Trophoblast cell (in vitro differentiated cells and primary cell): Measurements from ENCODE around the gene VTI1A.
"Not testable (repeated sequence)": the region's sequence is repeated elsewhere in the genome, so short reads cannot be mapped to it uniquely, and the experiment has no call there.

Source experiments
- DNase-seq, 2 donors: peaks; one replicate each; pipeline ENCODE4 v3.0.0-alpha.2; 2016
- H2AFZ ChIP-seq: 2 replicates; pipeline ENCODE4 v1.6.1; 2013; ENCODE audit warnings: low read length, moderate library complexity, mild to moderate bottlenecking; ENCODE audit not compliant: insufficient read depth, poor library complexity
- H2AK5ac ChIP-seq: 2 replicates; pipeline ENCODE4 v1.6.1; 2013; ENCODE audit warnings: mild to moderate bottlenecking, low read length
- H2BK120ac ChIP-seq: 2 replicates; pipeline ENCODE4 v1.6.1; 2013; ENCODE audit warnings: low read length, mild to moderate bottlenecking, moderate library complexity; ENCODE audit not compliant: insufficient read depth, poor library complexity
- H2BK12ac ChIP-seq: 2 replicates; pipeline ENCODE4 v1.6.1; 2013; ENCODE audit warnings: mild to moderate bottlenecking, low read length, moderate library complexity
- H2BK5ac ChIP-seq: 2 replicates; pipeline ENCODE4 v1.6.1; 2013; ENCODE audit warnings: low read length, low read depth, moderate library complexity, mild to moderate bottlenecking; ENCODE audit not compliant: poor library complexity
- H3K14ac ChIP-seq: 2 replicates; pipeline ENCODE4 v1.6.1; 2013; ENCODE audit warnings: mild to moderate bottlenecking, low read length
- H3K18ac ChIP-seq: 2 replicates; pipeline ENCODE4 v1.6.1; 2013; ENCODE audit warnings: mild to moderate bottlenecking, low read length
- H3K23ac ChIP-seq: 2 replicates; pipeline ENCODE4 v1.6.1; 2013; ENCODE audit warnings: low read length
- H3K27ac ChIP-seq: 2 replicates; pipeline ENCODE4 v1.5.1; 2013; ENCODE audit warnings: low read depth, mild to moderate bottlenecking, inconsistent platforms, low read length, moderate library complexity
- H3K27me3 ChIP-seq: 2 replicates; pipeline ENCODE4 v1.6.1; 2013; ENCODE audit warnings: inconsistent platforms, mild to moderate bottlenecking, low read length, moderate library complexity; ENCODE audit not compliant: insufficient read depth
- H3K36me3 ChIP-seq, 2 experiments: 1 replicate in 1 of 2; 2 replicates in 1 of 2; pipeline ENCODE4 v1.6.1; 2013; ENCODE audit warnings: low read length in 2 of 2, mild to moderate bottlenecking in 2 of 2, moderate library complexity in 1 of 2; ENCODE audit not compliant: insufficient read depth in 2 of 2, control insufficient read depth in 1 of 2
- H3K4ac ChIP-seq: 2 replicates; pipeline ENCODE4 v1.6.1; 2013; ENCODE audit warnings: low read depth, mild to moderate bottlenecking, low read length, moderate library complexity
- H3K4me1 ChIP-seq, 2 experiments: 1 replicate in 1 of 2; 2 replicates in 1 of 2; pipeline ENCODE4 v1.6.1; 2013; ENCODE audit warnings: low read length in 2 of 2, mild to moderate bottlenecking in 2 of 2, moderate library complexity in 1 of 2; ENCODE audit not compliant: insufficient read depth in 2 of 2, control insufficient read depth in 1 of 2
- H3K4me2 ChIP-seq: 2 replicates; pipeline ENCODE4 v1.6.1; 2013; ENCODE audit warnings: inconsistent platforms, mild to moderate bottlenecking, low read length, moderate library complexity
- H3K4me3 ChIP-seq: 2 replicates; pipeline ENCODE4 v1.5.1; 2013; ENCODE audit warnings: mild to moderate bottlenecking, low read depth, low read length, inconsistent platforms
- H3K79me1 ChIP-seq: one replicate; pipeline ENCODE4 v1.6.1; 2013; ENCODE audit warnings: low read length
- H3K79me2 ChIP-seq: 2 replicates; pipeline ENCODE4 v1.6.1; 2013; ENCODE audit warnings: low read length, mild to moderate bottlenecking; ENCODE audit not compliant: control insufficient read depth, insufficient read depth, poor library complexity
- H3K9ac ChIP-seq: 2 replicates; pipeline ENCODE4 v1.6.1; 2013; ENCODE audit warnings: mild to moderate bottlenecking, low read length
- H3K9me3 ChIP-seq: 2 replicates; pipeline ENCODE4 v1.6.1; 2013; ENCODE audit warnings: low read depth, mild to moderate bottlenecking, control low read depth, inconsistent platforms, low read length; ENCODE audit not compliant: insufficient read depth
- H4K12ac ChIP-seq: 2 replicates; pipeline ENCODE4 v1.6.1; 2013; ENCODE audit warnings: low read depth, mild to moderate bottlenecking, low read length, moderate library complexity
- H4K8ac ChIP-seq: 2 replicates; pipeline ENCODE4 v1.6.1; 2013; ENCODE audit warnings: low read depth, mild to moderate bottlenecking, low read length, moderate library complexity
- H4K91ac ChIP-seq: one replicate; pipeline ENCODE4 v1.6.1; 2013; ENCODE audit warnings: low read depth, mild to moderate bottlenecking, low read length, moderate library complexity
- WGBS: extraction: QIAGEN DNeasy Blood & Tissue Kit; methylation state at CpG from one replicate; pipeline ENCODE4 v1.1.7; 2013; ENCODE audit warnings: missing lambda C conversion rate; ENCODE audit not compliant: insufficient read length, insufficient coverage; ENCODE audit errors: extremely low coverage; 5-methylcytosine and 5-hydroxymethylcytosine counted together

VTI1A gene

DNA sequence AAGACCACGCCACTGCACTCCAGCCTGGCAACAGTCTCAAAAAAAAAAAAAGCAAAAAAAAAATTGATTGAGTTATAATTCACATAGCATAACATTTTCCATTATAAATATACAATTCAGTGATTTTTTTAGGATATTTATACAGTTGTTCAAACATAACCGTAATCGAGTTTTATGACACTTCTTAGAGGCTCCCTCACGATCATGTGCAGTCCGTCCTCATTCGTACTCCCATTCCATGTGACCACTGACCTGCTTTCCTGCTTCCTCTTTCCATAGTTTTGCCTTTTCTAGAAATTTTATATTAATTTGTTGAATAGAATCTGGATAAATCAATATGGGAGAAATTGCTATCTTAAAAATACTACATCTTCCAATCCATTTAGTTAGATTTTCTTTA, 45.7 kb downstream of the VTI1A start:
- Histone ChIP-seq H3K4me3 (no peak overlapping the region), H3K27me3 (no peaks in the 10 kb centered on the region), H3K23ac (no peak overlapping the region), H3K9ac (no peak overlapping the region), H2BK12ac (no peak overlapping the region), H4K8ac (no peak overlapping the region), H3K4ac (no peak overlapping the region), H3K14ac (no peak overlapping the region), H3K36me3 (no peaks in the 10 kb centered on the region), H2AFZ (no peak overlapping the region), H3K18ac (no peak overlapping the region), H3K4me1 (no peaks in the 10 kb centered on the region), H3K79me2 (peaks cover 2% of the 10 kb centered on the region), H3K4me2 (no peak overlapping the region), H4K12ac (no peak overlapping the region), H2BK5ac (no peak overlapping the region), H2BK120ac (no peak overlapping the region), H3K9me3 (no peaks in the 10 kb centered on the region), H3K79me1 (no peaks in the 10 kb centered on the region), H4K91ac (no peak overlapping the region), H3K27ac (no peak overlapping the region), H2AK5ac (no peak overlapping the region)
- WGBS: no CpG with 5 or more reads among the region's 6 CpGs
- DNase-seq: no peak

DNA sequence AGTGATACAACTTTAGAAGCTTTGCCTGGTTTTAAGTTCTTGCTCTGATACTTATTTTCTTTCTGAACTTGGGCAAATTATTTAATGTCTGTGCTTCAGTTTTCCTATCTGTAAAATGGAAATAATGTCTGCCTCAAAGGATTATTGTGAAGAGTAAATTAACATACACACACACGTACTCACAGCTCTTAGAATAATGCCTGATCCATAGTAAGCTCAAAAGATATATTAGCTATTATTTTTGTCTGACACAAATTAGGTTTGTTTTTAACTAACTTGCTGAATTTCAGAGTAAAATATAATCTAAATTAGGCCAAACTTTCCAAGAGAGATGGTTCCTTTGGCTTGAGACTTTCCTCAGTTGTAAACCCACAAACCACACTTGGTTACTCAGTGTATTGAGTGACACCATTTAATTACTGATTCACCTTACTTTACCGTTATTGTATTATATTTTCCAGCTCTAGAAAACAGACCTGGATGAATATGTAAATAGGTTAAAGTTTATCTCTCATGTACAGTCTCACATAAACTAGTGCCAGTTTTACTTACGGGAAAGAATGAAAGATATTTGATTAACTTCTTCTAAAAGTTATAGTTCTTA, 50.4 kb downstream of the VTI1A start:
- no peak overlapping the region for H3K4me3 ChIP-seq
- no peak overlapping the region for H3K4me2 ChIP-seq
- no peak overlapping the region for H3K14ac ChIP-seq
- H2BK120ac ChIP-seq: no peak overlapping the region
- H3K18ac ChIP-seq: no peak overlapping the region
- H3K27me3 ChIP-seq: no peaks in the 10 kb centered on the region
- H3K79me1 ChIP-seq: no peaks in the 10 kb centered on the region
- H3K9me3 ChIP-seq: no peaks in the 10 kb centered on the region
- H2AFZ ChIP-seq: no peak overlapping the region
- no peak overlapping the region for H3K23ac ChIP-seq
- DNase-seq: no peak
- no peaks in the 10 kb centered on the region for H3K4me1 ChIP-seq
- H4K91ac ChIP-seq: no peak overlapping the region
- no peak overlapping the region for H3K27ac ChIP-seq
- H3K79me2 ChIP-seq: no peaks in the 10 kb centered on the region
- H2AK5ac ChIP-seq: no peak overlapping the region
- H3K4ac ChIP-seq: no peak overlapping the region
- no peak overlapping the region for H4K12ac ChIP-seq
- no peak overlapping the region for H4K8ac ChIP-seq
- H3K9ac ChIP-seq: no peak overlapping the region
- H2BK12ac ChIP-seq: no peak overlapping the region
- no peak overlapping the region for H2BK5ac ChIP-seq
- no CpG with 5 or more reads among the region's 3 CpGs for WGBS
- no peaks in the 10 kb centered on the region for H3K36me3 ChIP-seq

DNA sequence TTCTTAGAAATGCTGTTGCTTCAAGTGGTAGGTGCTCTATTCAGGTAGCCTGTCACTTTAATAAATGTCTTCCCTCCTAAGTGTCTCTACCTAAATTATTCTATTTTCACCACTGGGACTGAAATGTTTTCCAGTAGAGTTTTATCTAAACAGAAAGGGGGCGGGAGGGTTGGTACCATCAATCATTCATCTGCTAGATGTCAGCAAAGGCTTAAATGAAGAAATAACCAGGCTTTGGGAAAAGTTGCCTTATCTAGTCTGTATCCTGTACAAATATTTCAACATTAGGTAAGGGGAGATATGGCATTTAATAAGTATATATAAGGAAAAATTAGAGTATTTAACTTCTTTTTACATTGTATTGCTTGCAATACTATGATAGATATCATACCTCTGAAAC, 51.8 kb downstream of the VTI1A start:
- H3K9me3 ChIP-seq: no peaks in the 10 kb centered on the region

GRCh38 chr10:112499985-112500384, 53.0 kb downstream of the VTI1A start:
- not testable (repeated sequence) for H3K9me3 ChIP-seq, H3K27ac ChIP-seq, H3K4me3 ChIP-seq, H3K14ac ChIP-seq, H3K36me3 ChIP-seq, H3K27me3 ChIP-seq, H2BK5ac ChIP-seq, H2AFZ ChIP-seq, DNase-seq, H2BK12ac ChIP-seq, H3K4ac ChIP-seq, H3K79me2 ChIP-seq, H3K79me1 ChIP-seq, H4K8ac ChIP-seq, H3K4me2 ChIP-seq, H3K4me1 ChIP-seq, H4K91ac ChIP-seq, H4K12ac ChIP-seq, H2BK120ac ChIP-seq, H3K18ac ChIP-seq, H2AK5ac ChIP-seq, H3K9ac ChIP-seq, H3K23ac ChIP-seq
- WGBS: no CpG with 5 or more reads among the region's 8 CpGs

More for the DNA sequence above, 51.8 kb downstream of the VTI1A start:
- no peak overlapping the region for H3K27ac ChIP-seq
- no peak overlapping the region for H2BK120ac ChIP-seq
- no peak overlapping the region for H3K9ac ChIP-seq
- no peaks in the 10 kb centered on the region for H3K36me3 ChIP-seq
- no peak overlapping the region for H3K14ac ChIP-seq
- no peaks in the 10 kb centered on the region for H3K79me1 ChIP-seq
- H3K79me2 ChIP-seq: no peaks in the 10 kb centered on the region
- H2AK5ac ChIP-seq: no peak overlapping the region
- no peaks in the 10 kb centered on the region for H3K27me3 ChIP-seq
- no peak overlapping the region for H3K18ac ChIP-seq
- H2AFZ ChIP-seq: no peak overlapping the region
- no peak overlapping the region for H3K4ac ChIP-seq
- H4K91ac ChIP-seq: no peak overlapping the region
- WGBS: no CpG with 5 or more reads among the region's 1 CpG
- no peak overlapping the region for H3K23ac ChIP-seq
- H2BK5ac ChIP-seq: no peak overlapping the region
- H2BK12ac ChIP-seq: no peak overlapping the region
- H3K4me2 ChIP-seq: no peak overlapping the region
- no peaks in the 10 kb centered on the region for H3K4me1 ChIP-seq
- DNase-seq: no peak
- H4K8ac ChIP-seq: no peak overlapping the region
- H4K12ac ChIP-seq: no peak overlapping the region
- H3K4me3 ChIP-seq: no peak overlapping the region
